ENCODE measurements around the gene LPCAT1.

- TF ChIP-seq POLR2A (IDR thresholded peaks at IDR 0.05) (no peak), CTCF (IDR thresholded peaks at IDR 0.05) (no peak)
Observed at GRCh38 chr5:1431021-1431811, 92.5 kb downstream of the LPCAT1 start.

Measured in lower leg skin (tissue), 3 donors.